NCI-H524 treated with DMSO at 0.1 percent for 48 hours (cell line): ENCODE measurements around the gene EI24.

Source experiments
- DNase-seq: peaks from one replicate; lab custom pipeline; 2025; lab: John Stamatoyannopoulos, UW

EI24 gene

DNA sequence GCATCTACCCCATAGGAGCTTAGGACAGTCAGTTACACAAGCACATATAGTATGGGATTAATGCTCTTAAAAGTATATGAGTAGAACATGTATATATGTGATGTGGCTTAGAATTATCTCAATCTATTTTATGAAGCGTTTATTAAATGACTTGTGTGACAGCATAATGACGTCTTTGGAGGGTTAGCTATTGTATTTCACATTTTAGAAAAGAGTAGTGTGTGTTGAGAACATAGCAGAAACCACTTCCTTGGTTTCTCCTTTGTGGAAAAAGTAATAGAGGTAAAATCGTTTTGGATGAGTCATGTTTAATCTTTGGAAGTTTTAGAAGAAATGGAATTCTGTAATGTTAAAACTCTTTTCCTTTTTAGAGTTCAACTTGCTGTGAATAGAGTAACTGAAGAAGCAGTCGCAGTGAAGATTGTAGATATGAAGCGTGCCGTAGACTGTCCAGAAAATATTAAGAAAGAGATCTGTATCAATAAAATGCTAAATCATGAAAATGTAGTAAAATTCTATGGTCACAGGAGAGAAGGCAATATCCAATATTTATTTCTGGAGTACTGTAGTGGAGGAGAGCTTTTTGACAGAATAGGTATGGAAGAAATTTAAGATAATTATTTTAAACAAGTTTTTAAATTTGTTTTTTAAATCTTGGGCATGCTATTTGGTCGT lies 58.1 kb downstream of the EI24 start:
- no peak for DNase-seq
